A673 (cell line): Measurements from ENCODE around the gene ASTN2. TPM values are rescaled to one million over a fixed set of nuclear protein-coding genes. Genes with fewer than 3 reads are reported as not detected.

Experiments
- BruUV-seq: library from RNA; stranded (reverse); fragments of 400-500 nt; replicated peaks from 2 replicates; lab custom pipeline; 2021; lab: Mats Ljungman, UMichigan
- CTCF ChIA-PET: fragments of 300-600 bp; sonication (Branson Sonifier 250); formaldehyde crosslinking; loops from one replicate; lab custom pipeline; 2022; ENCODE audit warnings: antibody characterized with exemption; lab: Charles Lee
- POLR2A ChIA-PET: fragments of 300-600 bp; sonication (Branson Sonifier 250); formaldehyde crosslinking; loops from one replicate; lab custom pipeline; 2022; ENCODE audit warnings: antibody characterized with exemption; ENCODE audit not compliant: low non-redundant PET; lab: Charles Lee
- DNase-seq: peaks from one replicate; pipeline ENCODE4 v3.0.0-alpha.2; 2015; ENCODE audit warnings: low spot score
- H3K27ac ChIP-seq: fragments of 200-600 bp; sonication (generic); 2 replicates; pipeline ENCODE4 v1.5.1; 2016; ENCODE audit warnings: mixed run types, low read depth, mild to moderate bottlenecking, mixed read lengths, antibody characterized with exemption, low read length; ENCODE audit not compliant: poor library complexity, severe bottlenecking
- H3K27me3 ChIP-seq: fragments of 200-600 bp; sonication (generic); replicated peaks from 2 replicates; pipeline ENCODE4 v1.6.1; 2017; ENCODE audit warnings: mixed run types, low read depth, mild to moderate bottlenecking, mixed read lengths, antibody characterized with exemption, low read length; ENCODE audit not compliant: insufficient read depth, poor library complexity
- H3K36me3 ChIP-seq: fragments of 200-600 bp; sonication (generic); 2 replicates; pipeline ENCODE4 v1.6.1; 2016; ENCODE audit warnings: mixed run types, mild to moderate bottlenecking, mixed read lengths, antibody characterized with exemption, low read length; ENCODE audit not compliant: insufficient read depth, poor library complexity, severe bottlenecking
- H3K4me1 ChIP-seq: fragments of 200-600 bp; sonication (generic); 2 replicates; pipeline ENCODE4 v1.6.1; 2017; ENCODE audit warnings: mixed run types, mild to moderate bottlenecking, mixed read lengths, antibody characterized with exemption, low read length; ENCODE audit not compliant: insufficient read depth, poor library complexity, severe bottlenecking
- H3K4me3 ChIP-seq: fragments of 200-600 bp; sonication (generic); 2 replicates; pipeline ENCODE4 v1.5.1; 2016; ENCODE audit warnings: low read depth, mixed run types, mild to moderate bottlenecking, mixed read lengths, low read length; ENCODE audit not compliant: poor library complexity, severe bottlenecking
- H3K9me3 ChIP-seq: fragments of 200-600 bp; sonication (generic); 2 replicates; pipeline ENCODE4 v1.6.1; 2016; ENCODE audit warnings: mixed run types, low read depth, mild to moderate bottlenecking, mixed read lengths, antibody characterized with exemption, low read length; ENCODE audit not compliant: poor library complexity, severe bottlenecking
- CTCF ChIP-seq: fragments of 300-800, 200-600 bp; sonication (generic); conservative IDR thresholded peaks from 2 replicates; pipeline ENCODE4 v1.5.1; 2017; ENCODE audit warnings: low read depth, mild to moderate bottlenecking, antibody characterized with exemption, low read length, moderate library complexity, mixed read lengths
- EZH2 ChIP-seq: fragments of 200-600 bp; sonication (generic); IDR thresholded peaks from 2 replicates; pipeline ENCODE4 v1.6.1; 2017; ENCODE audit warnings: borderline replicate concordance, low read depth, mild to moderate bottlenecking, mixed read lengths, antibody characterized with exemption, low read length; ENCODE audit not compliant: poor library complexity, severe bottlenecking
- intact Hi-C: fragments of 100-400 bp; cut with micrococcal nuclease; formaldehyde crosslinking; loops from one replicate; pipeline ENCODE4 v1.10.0; 2022; ENCODE audit not compliant: unreplicated experiment
- total RNA-seq: library from RNA; stranded (reverse); gene quantifications from 2 replicates; pipeline ENCODE4 v1.2.3, GENCODE V29; 2021

Gene ASTN2
- total RNA-seq, 1 experiment from 2014 or later: 3.4 TPM

GRCh38 chr9:116452634-116453033 is 962.2 kb downstream of the ASTN2 start:
- no peak overlapping the region for H3K4me3 ChIP-seq
- ChIA-PET CTCF (no interaction called here), POLR2A (no interaction called here)
- no peaks in the 10 kb centered on the region for H3K36me3 ChIP-seq
- no TSS peak for BruUV-seq
- H3K9me3 ChIP-seq: peaks cover 13% of the 10 kb centered on the region
- no peaks in the 10 kb centered on the region for H3K27me3 ChIP-seq
- no peak for TF ChIP-seq CTCF
- H3K27ac ChIP-seq: no peak overlapping the region
- H3K4me1 ChIP-seq: no peaks in the 10 kb centered on the region
- no peak for DNase-seq
- intact Hi-C loops: no loop called here

- POLR2A ChIA-PET: no interaction called here
- CTCF ChIA-PET: no interaction called here
Measured at GRCh38 chr9:116452227-116452626, 962.6 kb downstream of the ASTN2 start.

GRCh38 chr9:116451500-116452115 is 963.2 kb downstream of the ASTN2 start:
- ChIA-PET POLR2A (no interaction called here), CTCF (no interaction called here)
- DNase-seq: no peak
- Histone ChIP-seq H3K4me3 (no peak overlapping the region), H3K27ac (no peak overlapping the region), H3K4me1 (no peaks in the 10 kb centered on the region), H3K9me3 (peaks cover 6% of the 10 kb centered on the region), H3K27me3 (no peaks in the 10 kb centered on the region), H3K36me3 (no peaks in the 10 kb centered on the region)
- BruUV-seq: no TSS peak
- no peak for TF ChIP-seq EZH2
- no peak for TF ChIP-seq CTCF
- intact Hi-C loops: no loop called here

More at GRCh38 chr9:116452227-116452626, 962.6 kb downstream of the ASTN2 start:
- Histone ChIP-seq H3K27me3 (no peaks in the 10 kb centered on the region), H3K27ac (no peak overlapping the region), H3K9me3 (peaks cover 12% of the 10 kb centered on the region), H3K4me1 (no peaks in the 10 kb centered on the region), H3K4me3 (no peak overlapping the region), H3K36me3 (no peaks in the 10 kb centered on the region)
- no TSS peak for BruUV-seq
- TF ChIP-seq EZH2: no peak
- TF ChIP-seq CTCF: no peak
- intact Hi-C loops: no loop called here
- DNase-seq: no peak
